ENCODE data around the gene GON4L. TPM values are rescaled to one million over a fixed set of nuclear protein-coding genes. Genes with fewer than 3 reads are reported as not detected.

The GON4L gene
- total RNA-seq, result 10 to 100 TPM; 32.3 to 64.9 (median 43.6) TPM

- WGBS, 2 donors, result 17 to 23% methylated on average over 38 to 46 of the region's 46 CpGs
- peak; percentile 89 to 90 for DNase-seq
Observed at GRCh38 chr1:155856975-155857930, at the start of gene GON4L. TSS of gene GON4L (minus strand) at chr1:155857214. CDS start at chr1:155853780, 3,434 bp downstream.

GRCh38 chr1:155904261-155904660 is 47.2 kb upstream of the GON4L start:
- Histone ChIP-seq H3K4me3 (replicated peaks in 1 of 3) (no peak overlapping the region), H3K27ac (no peak overlapping the region), H3K27me3 (no peaks in the 10 kb centered on the region), H3K4me1 (no peaks in the 10 kb centered on the region), H3K9me3 (no peaks in the 10 kb centered on the region), H3K36me3 (peaks cover 65 to 79% of the 10 kb centered on the region in 2 donors)
- no peak for TF ChIP-seq CTCF (IDR thresholded peaks at IDR 0.05)
- no peak for TF ChIP-seq POLR2A (IDR thresholded peaks at IDR 0.05)
- intact Hi-C loops (cut with DNase I), result no loop called here
- DNase-seq, result no peak
- 95 to 96% methylated on average over 12 of the region's 12 CpGs for WGBS, 2 donors

More at GRCh38 chr1:155856975-155857930, at the start of gene GON4L:
- Histone ChIP-seq H3K27ac (peak within 1 kb of the TSS; percentile 51 to 71 (median 66)), H3K4me3 (replicated peaks in 1 of 3) (peak within 1 kb of the TSS; percentile 27 to 78 (median 68)), H3K4me1 (peaks cover 11 to 15% of the 10 kb centered on the region in 2 donors), H3K9me3 (no peaks in the 10 kb centered on the region), H3K36me3 (peaks cover 13% of the 10 kb centered on the region in 2 donors), H3K27me3 (no peaks in the 10 kb centered on the region)
- intact Hi-C loops (cut with DNase I), result no loop called here
- TF ChIP-seq CTCF (IDR thresholded peaks at IDR 0.05) (no peak), POLR2A (IDR thresholded peaks at IDR 0.05) (peak in 1 of 2 donors; percentile 67)

- no peak overlapping the region for H3K27ac ChIP-seq
- DNase-seq, result no peak
- H3K4me3 ChIP-seq (replicated peaks in 1 of 3), result no peak overlapping the region
- peaks cover 67 to 68% of the 10 kb centered on the region in 2 donors for H3K36me3 ChIP-seq
- no peak for TF ChIP-seq POLR2A (IDR thresholded peaks at IDR 0.05)
- no peak for TF ChIP-seq CTCF (IDR thresholded peaks at IDR 0.05)
- no peaks in the 10 kb centered on the region for H3K9me3 ChIP-seq
- no peaks in the 10 kb centered on the region for H3K4me1 ChIP-seq
- no peaks in the 10 kb centered on the region for H3K27me3 ChIP-seq
- WGBS, 2 donors, result 90 to 91% methylated on average over 4 of the region's 4 CpGs
- intact Hi-C loops (cut with DNase I), result no loop called here
Observed at GRCh38 chr1:155900161-155900560, 43.1 kb upstream of the GON4L start.

GRCh38 chr1:155899683-155900082 is 42.7 kb upstream of the GON4L start:
- Histone ChIP-seq H3K4me3 (replicated peaks in 1 of 3) (no peak overlapping the region), H3K27me3 (no peaks in the 10 kb centered on the region), H3K36me3 (peaks cover 62 to 63% of the 10 kb centered on the region in 2 donors), H3K27ac (no peak overlapping the region), H3K9me3 (no peaks in the 10 kb centered on the region), H3K4me1 (no peaks in the 10 kb centered on the region)
- TF ChIP-seq POLR2A (IDR thresholded peaks at IDR 0.05) (no peak), CTCF (IDR thresholded peaks at IDR 0.05) (no peak)
- WGBS, 2 donors, result 94 to 96% methylated on average over 2 of the region's 2 CpGs
- intact Hi-C loops (cut with DNase I), result no loop called here
- DNase-seq, result no peak

GRCh38 chr1:155898888-155899287 is 41.9 kb upstream of the GON4L start:
- WGBS, 2 donors, result 84 to 85% methylated on average over 2 of the region's 2 CpGs
- no peaks in the 10 kb centered on the region for H3K4me1 ChIP-seq
- peaks cover 54 to 55% of the 10 kb centered on the region in 2 donors for H3K36me3 ChIP-seq
- no peak for DNase-seq
- intact Hi-C loops (cut with DNase I), result no loop called here
- TF ChIP-seq CTCF (IDR thresholded peaks at IDR 0.05) (no peak), POLR2A (IDR thresholded peaks at IDR 0.05) (no peak)
- no peak overlapping the region for H3K27ac ChIP-seq
- H3K27me3 ChIP-seq, result no peaks in the 10 kb centered on the region
- no peaks in the 10 kb centered on the region for H3K9me3 ChIP-seq
- no peak overlapping the region for H3K4me3 ChIP-seq (replicated peaks in 1 of 3)

All from thyroid gland (tissue), 4 donors.